GM23338 (cell line): ENCODE data around the gene PDIA5. TPM values are rescaled to one million over a fixed set of nuclear protein-coding genes. Genes with fewer than 3 reads are reported as not detected.

Experiments
- ATAC-seq: fragments of 200-7000 bp; cut with Tn5 transposase; 3 replicates; pipeline ENCODE4 v1.9.1; 2020
- DNase-seq: peaks from one replicate; pipeline ENCODE4 v3.0.0-alpha.2; 2015; ENCODE audit warnings: low spot score
- H2AFZ ChIP-seq: fragments of 200-600 bp; sonication (generic); 2 replicates; pipeline ENCODE4 v1.8.0; 2016; ENCODE audit warnings: antibody characterized with exemption, mild to moderate bottlenecking, moderate library complexity
- H3F3A ChIP-seq: fragments of 200-600 bp; sonication (generic); replicated peaks from 2 replicates; pipeline ENCODE4 v1.8.0; 2017; ENCODE audit warnings: antibody characterized with exemption, mixed run types, low read depth
- H3K27ac ChIP-seq: fragments of 200-600 bp; sonication (generic); 2 replicates; pipeline ENCODE4 v1.6.1; 2016; ENCODE audit warnings: low read depth
- H3K27me3 ChIP-seq: fragments of 200-600 bp; sonication (generic); 2 replicates; pipeline ENCODE4 v1.8.0; 2016; ENCODE audit warnings: mild to moderate bottlenecking, mixed run types, moderate library complexity; ENCODE audit not compliant: insufficient read depth
- H3K36me3 ChIP-seq: fragments of 200-600 bp; sonication (generic); 2 replicates; pipeline ENCODE4 v1.8.0; 2016; ENCODE audit warnings: mild to moderate bottlenecking; ENCODE audit not compliant: insufficient read depth
- H3K4me1 ChIP-seq: fragments of 200-600 bp; sonication (generic); 2 replicates; pipeline ENCODE4 v1.8.0; 2016; ENCODE audit warnings: mild to moderate bottlenecking, moderate library complexity; ENCODE audit not compliant: insufficient read depth
- H3K4me2 ChIP-seq: fragments of 200-600 bp; sonication (generic); 2 replicates; pipeline ENCODE4 v1.7.1; 2017; ENCODE audit warnings: mixed run types
- H3K4me3 ChIP-seq: fragments of 200-600 bp; sonication (generic); 2 replicates; pipeline ENCODE4 v1.6.1; 2016; ENCODE audit warnings: mixed run types
- H3K79me2 ChIP-seq: fragments of 200-600 bp; sonication (generic); replicated peaks from 2 replicates; pipeline ENCODE4 v1.8.0; 2017; ENCODE audit warnings: mild to moderate bottlenecking; ENCODE audit not compliant: insufficient read depth
- H3K9me2 ChIP-seq: fragments of 200-600 bp; sonication (generic); 2 replicates; pipeline ENCODE4 v1.8.0; 2017; ENCODE audit not compliant: insufficient read depth
- H4K20me1 ChIP-seq: fragments of 200-600 bp; sonication (generic); replicated peaks from 2 replicates; pipeline ENCODE4 v1.8.0; 2017; ENCODE audit warnings: mild to moderate bottlenecking; ENCODE audit not compliant: insufficient read depth
- H3K27ac Mint-ChIP-seq: 2 replicates; pipeline ENCODE4 v1.8.0; 2020; ENCODE audit warnings: inconsistent platforms, mild to moderate bottlenecking, moderate library complexity, mixed read lengths
- H3K27me3 Mint-ChIP-seq: 3 replicates; pipeline ENCODE4 v1.8.0; 2022; ENCODE audit warnings: low read depth, mild to moderate bottlenecking, moderate library complexity, mixed read lengths, inconsistent platforms; ENCODE audit not compliant: insufficient read depth, poor library complexity
- H3K36me3 Mint-ChIP-seq: 3 replicates; pipeline ENCODE4 v1.8.0; 2021; ENCODE audit warnings: low read depth, mild to moderate bottlenecking, inconsistent platforms, moderate library complexity, mixed read lengths
- H3K4me1 Mint-ChIP-seq: 3 replicates; pipeline ENCODE4 v1.8.0; 2020; ENCODE audit warnings: mild to moderate bottlenecking, inconsistent platforms, mixed read lengths
- H3K4me3 Mint-ChIP-seq: 3 replicates; pipeline ENCODE4 v1.8.0; 2021; ENCODE audit warnings: moderate library complexity, mild to moderate bottlenecking, inconsistent platforms, mixed read lengths
- H3K9me3 Mint-ChIP-seq: 3 replicates; pipeline ENCODE4 v1.8.0; 2020; ENCODE audit warnings: moderate library complexity, mild to moderate bottlenecking, inconsistent platforms, mixed read lengths
- CREB1 ChIP-seq: fragments of 250-450 bp; sonication (Bioruptor Pico); IDR thresholded peaks from 2 replicates; pipeline ENCODE4 v1.5.0; 2020; ENCODE audit warnings: low read depth, mild to moderate bottlenecking, moderate library complexity
- ETS1 ChIP-seq: IDR thresholded peaks from 2 replicates; pipeline ENCODE4 v1.6.1; 2016; ENCODE audit warnings: antibody characterized with exemption
- REST ChIP-seq: IDR thresholded peaks from one replicate; pipeline ENCODE4 v1.6.1; 2018; ENCODE audit warnings: antibody characterized with exemption; ENCODE audit not compliant: unreplicated experiment
- ZNF114 ChIP-seq: fragments of 250-450 bp; sonication (Bioruptor Pico); IDR thresholded peaks from 2 replicates; pipeline ENCODE4 v1.5.0; 2020; ENCODE audit warnings: mild to moderate bottlenecking, moderate library complexity
- ZNF331 ChIP-seq: fragments of 250-450 bp; sonication (Bioruptor Pico); IDR thresholded peaks from 2 replicates; pipeline ENCODE4 v1.5.0; 2020; ENCODE audit warnings: low read depth, mild to moderate bottlenecking, moderate library complexity
- ZNF462 ChIP-seq: fragments of 250-450 bp; sonication (Bioruptor Pico); IDR thresholded peaks from 2 replicates; pipeline ENCODE4 v1.5.0; 2020; ENCODE audit warnings: mild to moderate bottlenecking, moderate library complexity
- polyA plus RNA-seq: library from polyadenylated mRNA; unstranded; fragments of >200 nt; fragmentation: Nextera tagmentation; extraction: Ambion mirVana; gene quantifications from 2 replicates; pipeline ENCODE4 v1.2.1, GENCODE V29; 2016
- total RNA-seq: library from RNA; depleted of rRNA; stranded (reverse); fragments of >200 nt; shearing (Covaris generic); gene quantifications from 2 replicates; pipeline ENCODE4 v1.2.3, GENCODE V29; 2014

The PDIA5 gene
- total and polyA plus RNA-seq, 2 experiments from 2014 or later, result 22.9 to 28.1 TPM

- Histone ChIP-seq H4K20me1 (no peaks in the 10 kb centered on the region; the same call in 1 of the 2 replicates), H2AFZ (no peak overlapping the region), H3K36me3 (peaks cover 13% of the 10 kb centered on the region; the same call in 1 of the 2 replicates), H3F3A (no peaks in the 10 kb centered on the region), H3K27me3 (no peaks in the 10 kb centered on the region), H3K4me1 (peaks cover 14% of the 10 kb centered on the region), H3K79me2 (no peaks in the 10 kb centered on the region), H3K4me3 (no peak overlapping the region), H3K9me2 (no peaks in the 10 kb centered on the region), H3K4me2 (no peak overlapping the region), H3K27ac (no peak overlapping the region)
- no peak for ATAC-seq
- H3K27ac Mint-ChIP-seq, result no peak overlapping the region
- H3K27me3 Mint-ChIP-seq, result peaks cover 5% of the 10 kb centered on the region
- H3K4me3 Mint-ChIP-seq, result no peak overlapping the region
- TF ChIP-seq ETS1 (no peak), ZNF331 (CRISPR knock-in tag) (no peak), ZNF114 (CRISPR knock-in tag) (no peak), REST (no peak), CREB1 (CRISPR knock-in tag) (no peak), ZNF462 (CRISPR knock-in tag) (no peak)
- H3K9me3 Mint-ChIP-seq, result no peaks in the 10 kb centered on the region
- peaks cover 23% of the 10 kb centered on the region; the same call in 2 of the 3 replicates for H3K36me3 Mint-ChIP-seq
- no peak for DNase-seq
- peaks cover 22% of the 10 kb centered on the region for H3K4me1 Mint-ChIP-seq
Measured at GRCh38 chr3:123123716-123124616, 57.1 kb downstream of the PDIA5 start.
